Right lobe of liver (tissue), 6 donors: Measurements from ENCODE around the gene OOSP2. TPM values are rescaled to one million over a fixed set of nuclear protein-coding genes. Genes with fewer than 3 reads are reported as not detected.

Experiments used
- ATAC-seq, 4 donors: fragments of 200-7000 bp; cut with Tn5 transposase; one replicate each; pipeline ENCODE4 v1.9.1; 2020; ENCODE audit warnings: mild to moderate bottlenecking in 4 of 4, moderate library complexity in 4 of 4
- DNase-seq, 3 donors: peaks; one replicate each; pipeline ENCODE4 v3.0.0-alpha.2; 2020
- H3K27ac ChIP-seq, 3 donors: fragments of 200-600 bp; one replicate each; pipeline ENCODE4 v1.8.0; 2022
- H3K27me3 ChIP-seq, 2 donors: fragments of 200-600 bp; one replicate each; pipeline ENCODE4 v1.8.0; 2022
- H3K36me3 ChIP-seq, 4 donors: fragments of 200-600 bp; sonication (generic) in 1 of 4; one replicate each; pipeline versions ENCODE4 v1.5.1 to v1.8.0; 2017 to 2022; ENCODE audit warnings: control low read depth in 1 of 4
- H3K4me1 ChIP-seq, 4 donors: fragments of 200-600 bp; sonication (generic) in 1 of 4; one replicate each; pipeline versions ENCODE4 v1.5.1 to v1.8.0; 2017 to 2022; ENCODE audit warnings: control low read depth in 1 of 4
- H3K4me3 ChIP-seq, 3 donors: fragments of 200-600 bp; one replicate each; pipeline ENCODE4 v1.8.0; 2022
- H3K9me3 ChIP-seq, 4 donors: fragments of 200-600 bp; sonication (generic) in 1 of 4; one replicate each; pipeline versions ENCODE4 v1.5.1 to v1.8.0; 2017 to 2022; ENCODE audit warnings: control low read depth in 1 of 4
- POLR2A ChIP-seq: fragments of 450-650 bp; IDR thresholded peaks from one replicate; pipeline ENCODE4 v1.6.1; 2017; ENCODE audit warnings: antibody characterized with exemption, mild to moderate bottlenecking
- WGBS: methylation state at CpG from one replicate; pipeline ENCODE4 v1.1.6; 2018; ENCODE audit warnings: low coverage, low lambda C conversion rate; ENCODE audit not compliant: insufficient coverage; ENCODE audit errors: missing lambda C conversion rate; 5-methylcytosine and 5-hydroxymethylcytosine counted together
- intact Hi-C, 2 donors: fragments of 100-400 bp; cut with DNase I; formaldehyde crosslinking; loops; one replicate each; pipeline versions ENCODE4 v1.11.2 to v1.14.1; 2022
- total RNA-seq, 6 experiments: library from RNA; depleted of rRNA in 2 of 6; stranded (reverse); fragments of >200 nt in 2 of 6; fragmentation: NEBNext Ultra II Directional in 3 of 6; extraction: Animal tissue kit (Norgen Biotek cat#: 25700) in 3 of 6; gene quantifications; one replicate each; pipeline versions ENCODE4 v1.1.0 to v1.2.4, GENCODE V29; 2016 to 2023
- TF ChIP-seq, protein P1 (sequence below), 4 donors: fragments of 200-600 bp in 3 of 4; fragments of 450-650 bp in 1 of 4; IDR thresholded peaks; one replicate each; pipeline versions ENCODE4 v1.5.1 to v1.8.0; 2016 to 2022; ENCODE audit warnings: antibody characterized with exemption in 4 of 4, mild to moderate bottlenecking in 2 of 4
- donor health status: DM: no; HTN: yes; CAD: no.
- donor health status: DM: no; HTN: no; CAD: no.
- donor health status: DM: no; HTN: no; CAD: no.
- donor health status: DM: no; HTN: yes; CAD: no.
- donor health status: DM: no; HTN: yes; CAD: no.

OOSP2 gene
- total RNA-seq, 6 experiments from 2014 or later, result not detected

DNA sequence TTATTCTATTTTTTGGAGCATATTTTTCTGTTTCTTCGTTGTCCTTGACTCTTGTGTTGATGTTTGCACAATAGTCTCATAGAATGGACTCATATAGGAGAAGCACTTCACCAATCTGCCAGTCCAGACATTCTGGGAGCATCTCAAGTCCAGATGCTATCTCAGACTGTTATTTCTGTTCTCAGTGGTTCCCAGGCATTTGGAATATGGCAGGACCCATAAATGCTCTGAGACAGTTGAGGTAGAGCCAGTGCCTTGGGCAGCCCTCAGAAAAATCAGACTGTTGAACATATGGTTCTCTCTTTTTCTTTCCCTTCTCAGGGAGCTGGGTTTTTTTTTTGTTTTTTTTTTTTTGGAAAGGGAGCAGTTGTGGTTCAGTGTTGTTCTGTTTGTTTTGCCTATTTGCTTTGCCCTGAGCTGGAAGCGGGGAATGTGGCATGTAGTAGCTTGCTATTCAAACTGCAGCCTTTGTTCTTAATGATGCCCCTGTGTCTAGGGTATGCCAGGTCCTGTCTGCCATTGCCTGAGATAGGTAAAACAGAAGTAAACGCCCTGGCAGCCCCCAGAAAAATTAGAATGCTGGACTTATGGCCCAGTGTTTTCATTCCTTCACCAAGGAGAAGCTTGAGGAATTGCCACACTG, 44.5 kb downstream of the OOSP2 start:
- Histone ChIP-seq H3K4me3 (no peak overlapping the region), H3K36me3 (no peaks in the 10 kb centered on the region), H3K27ac (no peak overlapping the region), H3K9me3 (no peaks in the 10 kb centered on the region), H3K27me3 (no peaks in the 10 kb centered on the region), H3K4me1 (no peaks in the 10 kb centered on the region)
- ATAC-seq, result no peak
- no peak for TF ChIP-seq POLR2A
- TF ChIP-seq, protein P1, sequence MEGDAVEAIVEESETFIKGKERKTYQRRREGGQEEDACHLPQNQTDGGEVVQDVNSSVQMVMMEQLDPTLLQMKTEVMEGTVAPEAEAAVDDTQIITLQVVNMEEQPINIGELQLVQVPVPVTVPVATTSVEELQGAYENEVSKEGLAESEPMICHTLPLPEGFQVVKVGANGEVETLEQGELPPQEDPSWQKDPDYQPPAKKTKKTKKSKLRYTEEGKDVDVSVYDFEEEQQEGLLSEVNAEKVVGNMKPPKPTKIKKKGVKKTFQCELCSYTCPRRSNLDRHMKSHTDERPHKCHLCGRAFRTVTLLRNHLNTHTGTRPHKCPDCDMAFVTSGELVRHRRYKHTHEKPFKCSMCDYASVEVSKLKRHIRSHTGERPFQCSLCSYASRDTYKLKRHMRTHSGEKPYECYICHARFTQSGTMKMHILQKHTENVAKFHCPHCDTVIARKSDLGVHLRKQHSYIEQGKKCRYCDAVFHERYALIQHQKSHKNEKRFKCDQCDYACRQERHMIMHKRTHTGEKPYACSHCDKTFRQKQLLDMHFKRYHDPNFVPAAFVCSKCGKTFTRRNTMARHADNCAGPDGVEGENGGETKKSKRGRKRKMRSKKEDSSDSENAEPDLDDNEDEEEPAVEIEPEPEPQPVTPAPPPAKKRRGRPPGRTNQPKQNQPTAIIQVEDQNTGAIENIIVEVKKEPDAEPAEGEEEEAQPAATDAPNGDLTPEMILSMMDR (IDR thresholded peaks at IDR 0.05), result no peak
- DNase-seq, result no peak
- intact Hi-C loops, result no loop called here
- WGBS, result 25% methylated on average over 3 of the region's 3 CpGs

DNA sequence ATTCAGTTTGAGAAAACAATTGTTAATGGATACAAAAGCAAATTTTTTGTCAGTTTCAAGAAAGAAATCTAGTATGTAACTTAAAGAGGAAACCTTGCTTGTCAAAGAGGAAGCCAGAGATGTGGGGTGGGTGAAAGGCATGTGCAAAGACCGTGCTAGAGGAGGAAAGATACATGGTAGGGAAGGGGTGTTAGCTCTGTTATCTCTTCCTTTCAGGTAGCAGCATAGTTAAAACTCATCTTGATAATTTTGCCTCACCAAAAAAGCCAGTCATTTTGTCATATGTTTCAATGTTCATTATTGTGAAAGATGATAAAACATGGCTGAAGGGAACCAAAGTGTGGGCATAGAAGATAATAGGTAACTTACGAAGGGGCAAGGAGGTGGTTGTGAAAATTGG, 45.7 kb downstream of the OOSP2 start:
- Histone ChIP-seq H3K36me3 (no peaks in the 10 kb centered on the region), H3K4me3 (no peak overlapping the region), H3K9me3 (no peaks in the 10 kb centered on the region), H3K27ac (no peak overlapping the region), H3K27me3 (no peaks in the 10 kb centered on the region), H3K4me1 (no peaks in the 10 kb centered on the region)
- WGBS, result 50% methylated on average over 2 of the region's 2 CpGs
- intact Hi-C loops, result no loop called here
- TF ChIP-seq, protein P1 (IDR thresholded peaks at IDR 0.05), result no peak
- TF ChIP-seq POLR2A, result no peak
- ATAC-seq, result no peak
- DNase-seq, result no peak

DNA sequence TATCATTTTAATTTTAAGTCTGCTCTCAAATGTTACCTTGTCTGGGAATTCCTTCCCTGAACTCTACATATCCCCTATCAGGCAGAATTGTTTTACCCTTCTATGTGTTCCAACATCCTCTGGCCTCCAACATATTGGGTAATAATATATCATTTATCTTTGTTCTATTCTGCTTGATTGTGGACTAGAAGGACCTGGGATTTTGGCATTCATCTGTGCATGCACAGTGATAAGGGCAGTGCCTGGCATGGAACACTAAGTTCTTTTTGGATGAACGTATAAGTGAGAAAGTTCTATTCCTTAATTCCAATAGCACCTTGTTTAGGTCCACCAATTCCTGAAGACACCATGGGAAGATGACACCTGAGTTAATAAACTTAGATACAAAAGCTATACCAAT, 47.0 kb downstream of the OOSP2 start:
- 36% methylated on average over 1 of the region's 1 CpG for WGBS
- H3K27ac ChIP-seq, result no peak overlapping the region
- no peak for TF ChIP-seq POLR2A
- TF ChIP-seq, protein P1 (IDR thresholded peaks at IDR 0.05), result no peak
- ATAC-seq (no peak), DNase-seq (no peak)
- no peaks in the 10 kb centered on the region for H3K27me3 ChIP-seq
- no peak overlapping the region for H3K4me3 ChIP-seq
- H3K36me3 ChIP-seq, result no peaks in the 10 kb centered on the region
- no peaks in the 10 kb centered on the region for H3K9me3 ChIP-seq
- intact Hi-C loops, result no loop called here
- no peaks in the 10 kb centered on the region for H3K4me1 ChIP-seq

DNA sequence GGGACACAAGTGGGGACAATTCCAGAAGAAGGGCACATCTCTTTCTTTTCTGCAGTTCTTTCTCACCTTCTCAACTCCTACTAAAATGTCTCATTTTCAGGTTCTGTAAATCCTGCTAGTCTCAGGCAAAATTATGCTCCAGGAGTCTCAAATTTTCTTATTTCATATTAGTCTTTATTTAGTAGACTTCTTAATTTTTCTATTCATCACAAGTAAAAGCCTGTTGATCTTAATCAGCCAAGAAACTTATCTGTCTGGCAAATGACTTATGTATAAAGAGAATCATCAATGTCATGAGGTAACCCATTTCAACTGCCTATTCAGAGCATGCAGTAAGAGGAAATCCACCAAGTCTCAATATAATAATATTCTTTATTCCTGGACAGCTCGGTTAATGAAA, 48.2 kb downstream of the OOSP2 start, which contains the start of gene MS4A2:
TSS of gene MS4A2 (plus strand) at position 301 of the 400 bp plus-strand sequence. CDS start 102 bp downstream, outside the sequence.
- intact Hi-C loops, result no loop called here
- Histone ChIP-seq H3K36me3 (no peaks in the 10 kb centered on the region), H3K27ac (no peak within 1 kb of the TSS), H3K4me3 (no peak within 1 kb of the TSS), H3K4me1 (no peaks in the 10 kb centered on the region), H3K9me3 (no peaks in the 10 kb centered on the region), H3K27me3 (no peaks in the 10 kb centered on the region)
- TF ChIP-seq, protein P1 (IDR thresholded peaks at IDR 0.05), result no peak
- TF ChIP-seq POLR2A, result no peak
- ATAC-seq, result no peak
- no peak for DNase-seq
- 40% methylated on average over 1 of the region's 1 CpG for WGBS
